SK-N-SH (cell line): ENCODE measurements around the gene APBB2. TPM values are rescaled to one million over a fixed set of nuclear protein-coding genes. Genes with fewer than 3 reads are reported as not detected.

Experiments used
- CTCF ChIA-PET: fragments of 300-600, 350-600 bp; formaldehyde crosslinking; extraction: SDS; loops from one replicate; lab custom pipeline; 2021; lab: Yijun Ruan, JAX
- POLR2A ChIA-PET: fragments of 350-600 bp; sonication (Branson Sonifier 250); formaldehyde crosslinking; extraction: SDS; loops from one replicate; lab custom pipeline; 2020; ENCODE audit warnings: antibody characterized with exemption, inconsistent platforms; lab: Yijun Ruan, JAX
- DNase-seq: peaks from one replicate; pipeline ENCODE4 v3.0.0; 2012
- H2AFZ ChIP-seq: fragments of 200-600 bp; sonication (generic); 2 replicates; pipeline ENCODE4 v1.8.1; 2016; ENCODE audit warnings: antibody characterized with exemption, mild to moderate bottlenecking, low read depth
- H3F3A ChIP-seq: fragments of 200-600 bp; sonication (generic); replicated peaks from 2 replicates; pipeline ENCODE3; 2016; ENCODE audit warnings: antibody characterized with exemption, mild to moderate bottlenecking; ENCODE audit not compliant: insufficient read depth
- H3K27ac ChIP-seq, 2 experiments: fragments of 200-500 bp in 1 of 2; fragments of 200-600 bp in 1 of 2; sonication (Bioruptor generic) in 1 of 2; sonication (generic), shearing (Covaris generic) in 1 of 2; 2 replicates each; pipeline versions ENCODE4 v1.5.1 to v1.6.1; 2014 to 2016; ENCODE audit warnings: low read depth in 2 of 2, inconsistent platforms in 1 of 2, low read length in 1 of 2, mild to moderate bottlenecking in 1 of 2, mixed read lengths in 1 of 2
- H3K27me3 ChIP-seq: fragments of 200-600 bp; sonication (generic), shearing (Covaris generic); 2 replicates; pipeline ENCODE4 v1.6.1; 2016; ENCODE audit warnings: mixed run types; ENCODE audit not compliant: insufficient read depth
- H3K36me3 ChIP-seq, 2 experiments: fragments of 200-500 bp in 1 of 2; fragments of 200-600 bp in 1 of 2; sonication (Bioruptor generic) in 1 of 2; sonication (generic) in 1 of 2; replicated peaks in 1 of 2; 2 replicates each; pipeline versions ENCODE3 to v1.5.1; 2014 to 2016; ENCODE audit warnings: low read length in 1 of 2, mild to moderate bottlenecking in 1 of 2; ENCODE audit not compliant: insufficient read depth in 2 of 2, control insufficient read depth in 1 of 2
- H3K4me1 ChIP-seq, 2 experiments: fragments of 200-500 bp in 1 of 2; fragments of 200-600 bp in 1 of 2; sonication (Bioruptor generic) in 1 of 2; sonication (generic), shearing (Covaris generic) in 1 of 2; 2 replicates each; pipeline versions ENCODE4 v1.5.1 to v1.6.1; 2014 to 2016; ENCODE audit warnings: low read depth in 1 of 2, low read length in 1 of 2, mixed run types in 1 of 2; ENCODE audit not compliant: insufficient read depth in 2 of 2, control insufficient read depth in 1 of 2
- H3K4me2 ChIP-seq: fragments of 200-600 bp; sonication (generic), shearing (Covaris generic); 2 replicates; pipeline ENCODE4 v1.6.1; 2017; ENCODE audit warnings: mixed run types
- H3K4me3 ChIP-seq, 2 experiments: fragments of 200-500 bp in 1 of 2; fragments of 200-600 bp in 1 of 2; sonication (Bioruptor generic) in 1 of 2; sonication (generic), shearing (Covaris generic) in 1 of 2; 2 replicates each; pipeline versions ENCODE4 v1.5.1 to v1.8.1; 2014 to 2016; ENCODE audit warnings: low read depth in 2 of 2, inconsistent platforms in 1 of 2, low read length in 1 of 2, mild to moderate bottlenecking in 1 of 2, mixed read lengths in 1 of 2, moderate library complexity in 1 of 2
- H3K79me2 ChIP-seq: fragments of 200-600 bp; sonication (generic); 2 replicates; pipeline ENCODE4 v1.8.1; 2017; ENCODE audit warnings: mild to moderate bottlenecking; ENCODE audit not compliant: insufficient read depth
- H3K9ac ChIP-seq: fragments of 200-600 bp; sonication (generic); 2 replicates; pipeline ENCODE4 v1.6.1; 2017; ENCODE audit warnings: mixed run types
- H3K9me2 ChIP-seq: fragments of 200-600 bp; sonication (generic); 2 replicates; pipeline ENCODE4 v1.6.1; 2017; ENCODE audit warnings: mixed run types
- H3K9me3 ChIP-seq: fragments of 200-600 bp; sonication (generic); 2 replicates; pipeline ENCODE4 v1.6.1; 2017; ENCODE audit warnings: mixed run types, mild to moderate bottlenecking, moderate library complexity
- H4K20me1 ChIP-seq: fragments of 200-600 bp; sonication (generic); 2 replicates; pipeline ENCODE4 v1.6.1; 2017; ENCODE audit warnings: mild to moderate bottlenecking, mixed run types; ENCODE audit not compliant: insufficient read depth
- CHD2 ChIP-seq: fragments of 150-350 bp; IDR thresholded peaks from 2 replicates; pipeline ENCODE4 v1.6.1; 2018; ENCODE audit warnings: low read length; ENCODE audit not compliant: partially characterized antibody
- ELF1 ChIP-seq: IDR thresholded peaks from 2 replicates; pipeline ENCODE4 v1.4.0; 2012
- EZH2phosphoT487 ChIP-seq: fragments of 200-600 bp; sonication (generic); IDR thresholded peaks from 2 replicates; pipeline ENCODE4 v1.6.1; 2017; ENCODE audit warnings: low read depth, mixed run types, mild to moderate bottlenecking, antibody characterized with exemption, moderate library complexity, borderline replicate concordance
- FOSL2 ChIP-seq: IDR thresholded peaks from 2 replicates; pipeline ENCODE4 v1.4.0; 2012; ENCODE audit warnings: low read depth, mild to moderate bottlenecking, moderate library complexity, borderline replicate concordance
- FOXJ3 ChIP-seq: sonication (generic); formaldehyde crosslinking; IDR thresholded peaks from 2 replicates; pipeline ENCODE4 v1.5.1; 2020; ENCODE audit warnings: mild to moderate bottlenecking, missing genetic modification reagents
- FOXM1 ChIP-seq: IDR thresholded peaks from 2 replicates; pipeline ENCODE4 v1.4.0; 2012; ENCODE audit warnings: low read depth, mild to moderate bottlenecking
- GABPA ChIP-seq: IDR thresholded peaks from 2 replicates; pipeline ENCODE4 v1.4.0; 2012; ENCODE audit warnings: low read depth, mild to moderate bottlenecking
- GATA2 ChIP-seq: sonication (generic); formaldehyde crosslinking; IDR thresholded peaks from 2 replicates; pipeline ENCODE4 v1.5.0; 2020; ENCODE audit warnings: mild to moderate bottlenecking, missing genetic modification reagents
- JUND ChIP-seq: IDR thresholded peaks from 2 replicates; pipeline ENCODE4 v1.4.0; 2012
- MAX ChIP-seq: IDR thresholded peaks from 2 replicates; pipeline ENCODE4 v1.4.0; 2012; ENCODE audit warnings: low read depth
- MXI1 ChIP-seq: IDR thresholded peaks from 2 replicates; pipeline ENCODE4 v1.6.1; 2012; ENCODE audit warnings: mild to moderate bottlenecking, low read depth, low read length, improper control_type of control experiment
- RAD21 ChIP-seq: IDR thresholded peaks from 2 replicates; pipeline ENCODE4 v1.6.1; 2012; ENCODE audit warnings: mild to moderate bottlenecking, low read length
- RCOR1 ChIP-seq: fragments of 150-350 bp; IDR thresholded peaks from 2 replicates; pipeline ENCODE4 v1.6.1; 2017; ENCODE audit warnings: antibody characterized with exemption, low read length
- RFX5 ChIP-seq: IDR thresholded peaks from 2 replicates; pipeline ENCODE4 v1.6.1; 2012; ENCODE audit warnings: mild to moderate bottlenecking, improper control_type of control experiment, low read length
- SIN3A ChIP-seq: IDR thresholded peaks from 2 replicates; pipeline ENCODE4 v1.6.1; 2012; ENCODE audit warnings: low read depth, mild to moderate bottlenecking, low read length, moderate library complexity, borderline replicate concordance
- SMC3 ChIP-seq: IDR thresholded peaks from 2 replicates; pipeline ENCODE4 v1.6.1; 2012; ENCODE audit warnings: low read depth, low read length, improper control_type of control experiment
- TCF12 ChIP-seq: IDR thresholded peaks from 2 replicates; pipeline ENCODE4 v1.4.0; 2012
- TEAD4 ChIP-seq: IDR thresholded peaks from 2 replicates; pipeline ENCODE4 v1.4.0; 2012; ENCODE audit warnings: mild to moderate bottlenecking, borderline replicate concordance; ENCODE audit not compliant: insufficient read depth
- USF2 ChIP-seq: fragments of 150-350 bp; IDR thresholded peaks from 2 replicates; pipeline ENCODE4 v1.6.1; 2017; ENCODE audit warnings: antibody characterized with exemption, low read length, low read depth, borderline replicate concordance
- WGBS: methylation state at CpG from one replicate; pipeline ENCODE4 v1.1.6; 2017; ENCODE audit warnings: low lambda C conversion rate; 5-methylcytosine and 5-hydroxymethylcytosine counted together
- polyA plus RNA-seq, 3 experiments: library from polyadenylated mRNA; depleted of rRNA; stranded (reverse); fragments of >200 nt; gene quantifications; 2 replicates each; pipeline ENCODE4 v1.2.3, GENCODE V29; 2012
- TF ChIP-seq, protein P1 (sequence below): fragments of 200-600 bp; sonication (generic); IDR thresholded peaks from 2 replicates; pipeline ENCODE4 v1.6.1; 2017; ENCODE audit warnings: antibody characterized with exemption, mild to moderate bottlenecking, moderate library complexity
- TF ChIP-seq, protein P2 (sequence below): fragments of 150-350 bp; IDR thresholded peaks from 2 replicates; pipeline ENCODE4 v1.6.1; 2016; ENCODE audit warnings: mild to moderate bottlenecking, low read depth, low read length
- TF ChIP-seq, protein P3 (sequence below): IDR thresholded peaks from 2 replicates; pipeline ENCODE4 v1.4.0; 2012; ENCODE audit warnings: low read depth, borderline replicate concordance

Gene APBB2
- polyA plus RNA-seq, 1 of the 3 experiments (the other 2 are of a cell fraction): 49.8 TPM

GRCh38 chr4:41026971-41027370, 187.4 kb downstream of the APBB2 start:
- Histone ChIP-seq H3K27ac (no peak overlapping the region), H3K9ac (no peak overlapping the region), H2AFZ (no peak overlapping the region), H3K9me2 (no peaks in the 10 kb centered on the region), H3K79me2 (peaks cover 6% of the 10 kb centered on the region), H3K4me1 (no peaks in the 10 kb centered on the region), H3K36me3 (peaks cover 0 to 61% of the 10 kb centered on the region in 2 experiments), H3K9me3 (peaks cover 16% of the 10 kb centered on the region), H3K4me2 (no peak overlapping the region), H3F3A (peaks cover 3% of the 10 kb centered on the region), H3K4me3 (no peak overlapping the region), H4K20me1 (no peaks in the 10 kb centered on the region), H3K27me3 (no peaks in the 10 kb centered on the region)
- DNase-seq: no peak
- 94% methylated on average over 1 of the region's 1 CpG for WGBS
- no peak for TF ChIP-seq SMC3
- TF ChIP-seq GATA2 (CRISPR knock-in tag): no peak
- TF ChIP-seq JUND: no peak
- no peak for TF ChIP-seq FOXM1
- TF ChIP-seq GABPA: no peak
- TF ChIP-seq TCF12: no peak
- TF ChIP-seq RFX5: no peak
- TF ChIP-seq RCOR1: no peak
- TF ChIP-seq, protein P1, sequence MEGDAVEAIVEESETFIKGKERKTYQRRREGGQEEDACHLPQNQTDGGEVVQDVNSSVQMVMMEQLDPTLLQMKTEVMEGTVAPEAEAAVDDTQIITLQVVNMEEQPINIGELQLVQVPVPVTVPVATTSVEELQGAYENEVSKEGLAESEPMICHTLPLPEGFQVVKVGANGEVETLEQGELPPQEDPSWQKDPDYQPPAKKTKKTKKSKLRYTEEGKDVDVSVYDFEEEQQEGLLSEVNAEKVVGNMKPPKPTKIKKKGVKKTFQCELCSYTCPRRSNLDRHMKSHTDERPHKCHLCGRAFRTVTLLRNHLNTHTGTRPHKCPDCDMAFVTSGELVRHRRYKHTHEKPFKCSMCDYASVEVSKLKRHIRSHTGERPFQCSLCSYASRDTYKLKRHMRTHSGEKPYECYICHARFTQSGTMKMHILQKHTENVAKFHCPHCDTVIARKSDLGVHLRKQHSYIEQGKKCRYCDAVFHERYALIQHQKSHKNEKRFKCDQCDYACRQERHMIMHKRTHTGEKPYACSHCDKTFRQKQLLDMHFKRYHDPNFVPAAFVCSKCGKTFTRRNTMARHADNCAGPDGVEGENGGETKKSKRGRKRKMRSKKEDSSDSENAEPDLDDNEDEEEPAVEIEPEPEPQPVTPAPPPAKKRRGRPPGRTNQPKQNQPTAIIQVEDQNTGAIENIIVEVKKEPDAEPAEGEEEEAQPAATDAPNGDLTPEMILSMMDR: no peak
- TF ChIP-seq SIN3A: no peak
- TF ChIP-seq TEAD4: no peak
- no peak for TF ChIP-seq MAX
- no peak for TF ChIP-seq MXI1
- no peak for TF ChIP-seq EZH2phosphoT487
- no peak for TF ChIP-seq CHD2
- CTCF ChIA-PET: interaction anchor here (1.6 kb wide), 1 partner anchor 187 kb away, joined by 3 read pairs; the partner anchor contains the start of gene APBB2
- POLR2A ChIA-PET: no interaction called here

- no peak for DNase-seq
- Histone ChIP-seq H3K9me2 (no peaks in the 10 kb centered on the region), H3K9ac (no peak overlapping the region), H3K4me3 (no peak overlapping the region), H3K4me2 (no peak overlapping the region), H3K27me3 (no peaks in the 10 kb centered on the region), H3K27ac (no peak overlapping the region), H4K20me1 (no peaks in the 10 kb centered on the region), H3K79me2 (peaks cover 8% of the 10 kb centered on the region), H3F3A (peaks cover 3% of the 10 kb centered on the region), H3K4me1 (no peaks in the 10 kb centered on the region), H3K36me3 (peaks cover 0 to 62% of the 10 kb centered on the region in 2 experiments), H2AFZ (no peak overlapping the region), H3K9me3 (peaks cover 16% of the 10 kb centered on the region)
- POLR2A ChIA-PET: no interaction called here
- 89% methylated on average over 2 of the region's 2 CpGs for WGBS
- CTCF ChIA-PET: interaction anchor here (1.6 kb wide), 1 partner anchor 188 kb away, joined by 3 read pairs; the partner anchor contains the start of gene APBB2
- TF ChIP-seq ELF1 (no peak), JUND (no peak), USF2 (no peak), FOXJ3 (no peak), RAD21 (no peak), FOSL2 (no peak), RCOR1 (no peak)
- TF ChIP-seq, protein P2, sequence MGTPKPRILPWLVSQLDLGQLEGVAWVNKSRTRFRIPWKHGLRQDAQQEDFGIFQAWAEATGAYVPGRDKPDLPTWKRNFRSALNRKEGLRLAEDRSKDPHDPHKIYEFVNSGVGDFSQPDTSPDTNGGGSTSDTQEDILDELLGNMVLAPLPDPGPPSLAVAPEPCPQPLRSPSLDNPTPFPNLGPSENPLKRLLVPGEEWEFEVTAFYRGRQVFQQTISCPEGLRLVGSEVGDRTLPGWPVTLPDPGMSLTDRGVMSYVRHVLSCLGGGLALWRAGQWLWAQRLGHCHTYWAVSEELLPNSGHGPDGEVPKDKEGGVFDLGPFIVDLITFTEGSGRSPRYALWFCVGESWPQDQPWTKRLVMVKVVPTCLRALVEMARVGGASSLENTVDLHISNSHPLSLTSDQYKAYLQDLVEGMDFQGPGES: no peak
- TF ChIP-seq, protein P3, sequence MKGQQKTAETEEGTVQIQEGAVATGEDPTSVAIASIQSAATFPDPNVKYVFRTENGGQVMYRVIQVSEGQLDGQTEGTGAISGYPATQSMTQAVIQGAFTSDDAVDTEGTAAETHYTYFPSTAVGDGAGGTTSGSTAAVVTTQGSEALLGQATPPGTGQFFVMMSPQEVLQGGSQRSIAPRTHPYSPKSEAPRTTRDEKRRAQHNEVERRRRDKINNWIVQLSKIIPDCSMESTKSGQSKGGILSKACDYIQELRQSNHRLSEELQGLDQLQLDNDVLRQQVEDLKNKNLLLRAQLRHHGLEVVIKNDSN: no peak
Observed at GRCh38 chr4:41025824-41026223, 188.5 kb downstream of the APBB2 start.
